HG03354 (cell line): ENCODE data around the gene ZBTB43.
A peak's percentile ranks its signal among the peaks of the same experiment; 100 is the strongest.

Source experiments
- ATAC-seq: cut with Tn5 transposase; IDR thresholded peaks from one replicate; pipeline ENCODE4 v1.9.1; 2021; ENCODE audit warnings: mild to moderate bottlenecking; ENCODE audit not compliant: unreplicated experiment, poor library complexity, severe bottlenecking

ZBTB43 gene

GRCh38 chr9:126852086-126852688, 47.3 kb downstream of the ZBTB43 start:
- no peak for ATAC-seq

- no peak for ATAC-seq
Observed at GRCh38 chr9:126853667-126854066, 48.8 kb downstream of the ZBTB43 start.

GRCh38 chr9:126854734-126855133, 49.9 kb downstream of the ZBTB43 start:
- no peak for ATAC-seq

- no peak for ATAC-seq
Observed at GRCh38 chr9:126856326-126856877, 51.6 kb downstream of the ZBTB43 start.

- ATAC-seq: no peak
Observed at GRCh38 chr9:126857261-126857960, 52.6 kb downstream of the ZBTB43 start.

GRCh38 chr9:126859111-126859510, 54.3 kb downstream of the ZBTB43 start:
- no peak for ATAC-seq

- peak; percentile 65 for ATAC-seq
Observed at GRCh38 chr9:126860077-126860756, 55.4 kb downstream of the ZBTB43 start, which contains the start of gene ZBTB34. ZBTB34 (plus strand) TSS chr9:126860639; CDS start chr9:126879400, 18,761 bp downstream.

GRCh38 chr9:126860757-126861466, 56.1 kb downstream of the ZBTB43 start:
- peak; percentile 37 for ATAC-seq

- ATAC-seq: no peak
Observed at GRCh38 chr9:126861707-126862103, 56.9 kb downstream of the ZBTB43 start.

- no peak for ATAC-seq
Observed at GRCh38 chr9:126862104-126862761, 57.4 kb downstream of the ZBTB43 start.

- no peak for ATAC-seq
Observed at GRCh38 chr9:126864771-126865170, 59.9 kb downstream of the ZBTB43 start.

- ATAC-seq: no peak
Observed at GRCh38 chr9:126869368-126869767, 64.5 kb downstream of the ZBTB43 start.

GRCh38 chr9:126872516-126872915, 67.7 kb downstream of the ZBTB43 start:
- ATAC-seq: no peak

- ATAC-seq: no peak
Observed at GRCh38 chr9:126874546-126875314, 69.9 kb downstream of the ZBTB43 start.

- no peak for ATAC-seq
Observed at GRCh38 chr9:126875756-126876510, 71.1 kb downstream of the ZBTB43 start.

GRCh38 chr9:126876531-126876930, 71.7 kb downstream of the ZBTB43 start:
- no peak for ATAC-seq

GRCh38 chr9:126877418-126877817, 72.6 kb downstream of the ZBTB43 start:
- ATAC-seq: no peak

GRCh38 chr9:126879288-126879687, 74.4 kb downstream of the ZBTB43 start:
- no peak for ATAC-seq
